Measurements from ENCODE around the gene S100PBP.
A peak's percentile ranks its signal among the peaks of the same experiment; 100 is the strongest.
"Not testable (repeated sequence)": the region's sequence is repeated elsewhere in the genome, so short reads cannot be mapped to it uniquely, and the experiment has no call there.

Gene S100PBP

GRCh38 chr1:32900371-32900955 lies 83.0 kb downstream of the S100PBP start:
- H3K9me3 ChIP-seq (ENCODE audit: control insufficient read depth, low read length) = no peaks in the 10 kb centered on the region
- H3K36me3 ChIP-seq (ENCODE audit: control insufficient read depth, insufficient read depth, low read length) = no peaks in the 10 kb centered on the region
- H3K27ac ChIP-seq (ENCODE audit: insufficient read depth, low read depth, low read length, poor library complexity, severe bottlenecking) = no peak overlapping the region
- H3K4me3 ChIP-seq (ENCODE audit: insufficient read depth, low read depth, low read length) = peak overlapping the region; percentile 43
- peaks cover 43% of the 10 kb centered on the region for H3K27me3 ChIP-seq (ENCODE audit: control insufficient read depth, insufficient read depth, low read length, poor library complexity, severe bottlenecking)
- no peaks in the 10 kb centered on the region for H3K4me1 ChIP-seq (ENCODE audit: control insufficient read depth, insufficient read depth, low read length)
- WGBS, 2 experiments = 26 to 30% methylated on average over 22 of the region's 22 CpGs

- Histone ChIP-seq H3K4me3 (ENCODE audit: insufficient read depth, low read depth, low read length) (peak within 1 kb of the TSS; percentile 43), H3K27ac (ENCODE audit: insufficient read depth, low read depth, low read length, poor library complexity, severe bottlenecking) (no peak within 1 kb of the TSS), H3K27me3 (ENCODE audit: control insufficient read depth, insufficient read depth, low read length, poor library complexity, severe bottlenecking) (peaks cover 43% of the 10 kb centered on the region), H3K4me1 (ENCODE audit: control insufficient read depth, insufficient read depth, low read length) (no peaks in the 10 kb centered on the region), H3K36me3 (ENCODE audit: control insufficient read depth, insufficient read depth, low read length) (no peaks in the 10 kb centered on the region), H3K9me3 (ENCODE audit: control insufficient read depth, low read length) (no peaks in the 10 kb centered on the region)
- WGBS, 2 experiments = 2% methylated on average over 92 of the region's 92 CpGs
These were observed 83.7 kb downstream of the S100PBP start, which contains the start of gene TMEM54 for GRCh38 chr1:32900956-32901822. TSS of gene TMEM54 (minus strand) at chr1:32901389. CDS start at chr1:32901238, 151 bp downstream.

- Histone ChIP-seq H3K27me3 (ENCODE audit: control insufficient read depth, insufficient read depth, low read length, poor library complexity, severe bottlenecking) (peaks cover 43% of the 10 kb centered on the region), H3K27ac (ENCODE audit: insufficient read depth, low read depth, low read length, poor library complexity, severe bottlenecking) (no peak overlapping the region)
These were observed 84.5 kb downstream of the S100PBP start for GRCh38 chr1:32901823-32902534.

GRCh38 chr1:32902535-32902920 lies 85.1 kb downstream of the S100PBP start:
- WGBS, 2 experiments = 76 to 77% methylated on average over 6 of the region's 6 CpGs
- Histone ChIP-seq H3K4me3 (ENCODE audit: insufficient read depth, low read depth, low read length) (no peak overlapping the region), H3K9me3 (ENCODE audit: control insufficient read depth, low read length) (no peaks in the 10 kb centered on the region), H3K36me3 (ENCODE audit: control insufficient read depth, insufficient read depth, low read length) (no peaks in the 10 kb centered on the region), H3K27ac (ENCODE audit: insufficient read depth, low read depth, low read length, poor library complexity, severe bottlenecking) (no peak overlapping the region), H3K4me1 (ENCODE audit: control insufficient read depth, insufficient read depth, low read length) (no peaks in the 10 kb centered on the region), H3K27me3 (ENCODE audit: control insufficient read depth, insufficient read depth, low read length, poor library complexity, severe bottlenecking) (peaks cover 43% of the 10 kb centered on the region)

More at GRCh38 chr1:32901823-32902534, 84.5 kb downstream of the S100PBP start:
- Histone ChIP-seq H3K4me1 (ENCODE audit: control insufficient read depth, insufficient read depth, low read length) (no peaks in the 10 kb centered on the region), H3K9me3 (ENCODE audit: control insufficient read depth, low read length) (no peaks in the 10 kb centered on the region), H3K4me3 (ENCODE audit: insufficient read depth, low read depth, low read length) (peak overlapping the region; percentile 43), H3K36me3 (ENCODE audit: control insufficient read depth, insufficient read depth, low read length) (no peaks in the 10 kb centered on the region)
- 57 to 60% methylated on average over 21 to 23 of the region's 24 CpGs for WGBS, 2 experiments

- Histone ChIP-seq H3K27me3 (ENCODE audit: control insufficient read depth, insufficient read depth, low read length, poor library complexity, severe bottlenecking) (peaks cover 38% of the 10 kb centered on the region), H3K27ac (ENCODE audit: insufficient read depth, low read depth, low read length, poor library complexity, severe bottlenecking) (no peak overlapping the region)
- WGBS, 2 experiments = 88 to 97% methylated on average over 3 of the region's 3 CpGs
These were observed 86.7 kb downstream of the S100PBP start for GRCh38 chr1:32903991-32904785.

GRCh38 chr1:32904797-32905196 lies 87.3 kb downstream of the S100PBP start:
- no peaks in the 10 kb centered on the region for H3K36me3 ChIP-seq (ENCODE audit: control insufficient read depth, insufficient read depth, low read length)
- 95 to 98% methylated on average over 2 of the region's 2 CpGs for WGBS, 2 experiments
- H3K9me3 ChIP-seq (ENCODE audit: control insufficient read depth, low read length) = no peaks in the 10 kb centered on the region
- no peak overlapping the region for H3K27ac ChIP-seq (ENCODE audit: insufficient read depth, low read depth, low read length, poor library complexity, severe bottlenecking)
- H3K4me3 ChIP-seq (ENCODE audit: insufficient read depth, low read depth, low read length) = no peak overlapping the region
- H3K4me1 ChIP-seq (ENCODE audit: control insufficient read depth, insufficient read depth, low read length) = no peaks in the 10 kb centered on the region
- peaks cover 32% of the 10 kb centered on the region for H3K27me3 ChIP-seq (ENCODE audit: control insufficient read depth, insufficient read depth, low read length, poor library complexity, severe bottlenecking)

More at GRCh38 chr1:32903991-32904785, 86.7 kb downstream of the S100PBP start:
- Histone ChIP-seq H3K9me3 (ENCODE audit: control insufficient read depth, low read length) (no peaks in the 10 kb centered on the region), H3K4me3 (ENCODE audit: insufficient read depth, low read depth, low read length) (no peak overlapping the region), H3K4me1 (ENCODE audit: control insufficient read depth, insufficient read depth, low read length) (no peaks in the 10 kb centered on the region), H3K36me3 (ENCODE audit: control insufficient read depth, insufficient read depth, low read length) (no peaks in the 10 kb centered on the region)

- H3K9me3 ChIP-seq (ENCODE audit: control insufficient read depth, low read length); H3K36me3 ChIP-seq (ENCODE audit: control insufficient read depth, insufficient read depth, low read length); H3K27ac ChIP-seq (ENCODE audit: insufficient read depth, low read depth, low read length, poor library complexity, severe bottlenecking); H3K4me1 ChIP-seq (ENCODE audit: control insufficient read depth, insufficient read depth, low read length); H3K4me3 ChIP-seq (ENCODE audit: insufficient read depth, low read depth, low read length): not testable (repeated sequence)
- H3K27me3 ChIP-seq (ENCODE audit: control insufficient read depth, insufficient read depth, low read length, poor library complexity, severe bottlenecking) = peaks cover 24% of the 10 kb centered on the region
- WGBS, 2 experiments = 81% methylated on average over 10 of the region's 10 CpGs
These were observed 88.1 kb downstream of the S100PBP start for GRCh38 chr1:32905588-32905987.

- no peaks in the 10 kb centered on the region for H3K4me1 ChIP-seq (ENCODE audit: control insufficient read depth, insufficient read depth, low read length)
- peaks cover 13% of the 10 kb centered on the region for H3K27me3 ChIP-seq (ENCODE audit: control insufficient read depth, insufficient read depth, low read length, poor library complexity, severe bottlenecking)
- H3K36me3 ChIP-seq (ENCODE audit: control insufficient read depth, insufficient read depth, low read length) = no peaks in the 10 kb centered on the region
- no peaks in the 10 kb centered on the region for H3K9me3 ChIP-seq (ENCODE audit: control insufficient read depth, low read length)
- no peak overlapping the region for H3K4me3 ChIP-seq (ENCODE audit: insufficient read depth, low read depth, low read length)
- no peak overlapping the region for H3K27ac ChIP-seq (ENCODE audit: insufficient read depth, low read depth, low read length, poor library complexity, severe bottlenecking)
- 90 to 93% methylated on average over 7 of the region's 7 CpGs for WGBS, 2 experiments
These were observed 89.2 kb downstream of the S100PBP start for GRCh38 chr1:32906654-32907053.

GRCh38 chr1:32907435-32907834 lies 90.0 kb downstream of the S100PBP start:
- H3K27ac ChIP-seq (ENCODE audit: insufficient read depth, low read depth, low read length, poor library complexity, severe bottlenecking) = no peak overlapping the region
- H3K4me1 ChIP-seq (ENCODE audit: control insufficient read depth, insufficient read depth, low read length) = no peaks in the 10 kb centered on the region
- WGBS, 2 experiments = 65 to 67% methylated on average over 4 of the region's 4 CpGs
- no peaks in the 10 kb centered on the region for H3K9me3 ChIP-seq (ENCODE audit: control insufficient read depth, low read length)
- no peaks in the 10 kb centered on the region for H3K36me3 ChIP-seq (ENCODE audit: control insufficient read depth, insufficient read depth, low read length)
- peaks cover 5% of the 10 kb centered on the region for H3K27me3 ChIP-seq (ENCODE audit: control insufficient read depth, insufficient read depth, low read length, poor library complexity, severe bottlenecking)
- no peak overlapping the region for H3K4me3 ChIP-seq (ENCODE audit: insufficient read depth, low read depth, low read length)
